A673 (cell line): ENCODE results near the gene BEAN1. TPM values are rescaled to one million over a fixed set of nuclear protein-coding genes. Genes with fewer than 3 reads are reported as not detected.

ENCODE experiments used
- BruUV-seq: library from RNA; stranded (reverse); fragments of 400-500 nt; replicated peaks from 2 replicates; lab custom pipeline; 2021; lab: Mats Ljungman, UMichigan
- CTCF ChIA-PET: fragments of 300-600 bp; sonication (Branson Sonifier 250); formaldehyde crosslinking; loops from one replicate; lab custom pipeline; 2022; ENCODE audit warnings: antibody characterized with exemption; lab: Charles Lee
- POLR2A ChIA-PET: fragments of 300-600 bp; sonication (Branson Sonifier 250); formaldehyde crosslinking; loops from one replicate; lab custom pipeline; 2022; ENCODE audit warnings: antibody characterized with exemption; ENCODE audit not compliant: low non-redundant PET; lab: Charles Lee
- DNase-seq: peaks from one replicate; pipeline ENCODE4 v3.0.0-alpha.2; 2015; ENCODE audit warnings: low spot score
- H3K27ac ChIP-seq: fragments of 200-600 bp; sonication (generic); 2 replicates; pipeline ENCODE4 v1.5.1; 2016; ENCODE audit warnings: mixed run types, low read depth, mild to moderate bottlenecking, mixed read lengths, antibody characterized with exemption, low read length; ENCODE audit not compliant: poor library complexity, severe bottlenecking
- H3K27me3 ChIP-seq: fragments of 200-600 bp; sonication (generic); replicated peaks from 2 replicates; pipeline ENCODE4 v1.6.1; 2017; ENCODE audit warnings: mixed run types, low read depth, mild to moderate bottlenecking, mixed read lengths, antibody characterized with exemption, low read length; ENCODE audit not compliant: insufficient read depth, poor library complexity
- H3K36me3 ChIP-seq: fragments of 200-600 bp; sonication (generic); 2 replicates; pipeline ENCODE4 v1.6.1; 2016; ENCODE audit warnings: mixed run types, mild to moderate bottlenecking, mixed read lengths, antibody characterized with exemption, low read length; ENCODE audit not compliant: insufficient read depth, poor library complexity, severe bottlenecking
- H3K4me1 ChIP-seq: fragments of 200-600 bp; sonication (generic); 2 replicates; pipeline ENCODE4 v1.6.1; 2017; ENCODE audit warnings: mixed run types, mild to moderate bottlenecking, mixed read lengths, antibody characterized with exemption, low read length; ENCODE audit not compliant: insufficient read depth, poor library complexity, severe bottlenecking
- H3K4me3 ChIP-seq: fragments of 200-600 bp; sonication (generic); 2 replicates; pipeline ENCODE4 v1.5.1; 2016; ENCODE audit warnings: low read depth, mixed run types, mild to moderate bottlenecking, mixed read lengths, low read length; ENCODE audit not compliant: poor library complexity, severe bottlenecking
- H3K9me3 ChIP-seq: fragments of 200-600 bp; sonication (generic); 2 replicates; pipeline ENCODE4 v1.6.1; 2016; ENCODE audit warnings: mixed run types, low read depth, mild to moderate bottlenecking, mixed read lengths, antibody characterized with exemption, low read length; ENCODE audit not compliant: poor library complexity, severe bottlenecking
- CTCF ChIP-seq: fragments of 300-800, 200-600 bp; sonication (generic); conservative IDR thresholded peaks from 2 replicates; pipeline ENCODE4 v1.5.1; 2017; ENCODE audit warnings: low read depth, mild to moderate bottlenecking, antibody characterized with exemption, low read length, moderate library complexity, mixed read lengths
- EZH2 ChIP-seq: fragments of 200-600 bp; sonication (generic); IDR thresholded peaks from 2 replicates; pipeline ENCODE4 v1.6.1; 2017; ENCODE audit warnings: borderline replicate concordance, low read depth, mild to moderate bottlenecking, mixed read lengths, antibody characterized with exemption, low read length; ENCODE audit not compliant: poor library complexity, severe bottlenecking
- intact Hi-C: fragments of 100-400 bp; cut with micrococcal nuclease; formaldehyde crosslinking; loops from one replicate; pipeline ENCODE4 v1.10.0; 2022; ENCODE audit not compliant: unreplicated experiment
- total RNA-seq: library from RNA; stranded (reverse); gene quantifications from 2 replicates; pipeline ENCODE4 v1.2.3, GENCODE V29; 2021

The BEAN1 gene
- total RNA-seq, 1 experiment from 2014 or later = not detected

- no TSS peak for BruUV-seq
- no peak for DNase-seq
- Histone ChIP-seq H3K4me3 (no peak overlapping the region), H3K27ac (no peak overlapping the region), H3K9me3 (no peaks in the 10 kb centered on the region), H3K36me3 (no peaks in the 10 kb centered on the region), H3K27me3 (peaks cover 22% of the 10 kb centered on the region), H3K4me1 (no peaks in the 10 kb centered on the region)
- intact Hi-C loops = no loop called here
- ChIA-PET CTCF (interaction anchor here (0.7 kb wide), 1 partner anchor 77 kb away, joined by 3 read pairs; no protein-coding TSS in a partner anchor), POLR2A (no interaction called here)
- TF ChIP-seq EZH2 (no peak), CTCF (no peak)
These were observed 8.8 kb downstream of the BEAN1 start for GRCh38 chr16:66435896-66436295.

DNA sequence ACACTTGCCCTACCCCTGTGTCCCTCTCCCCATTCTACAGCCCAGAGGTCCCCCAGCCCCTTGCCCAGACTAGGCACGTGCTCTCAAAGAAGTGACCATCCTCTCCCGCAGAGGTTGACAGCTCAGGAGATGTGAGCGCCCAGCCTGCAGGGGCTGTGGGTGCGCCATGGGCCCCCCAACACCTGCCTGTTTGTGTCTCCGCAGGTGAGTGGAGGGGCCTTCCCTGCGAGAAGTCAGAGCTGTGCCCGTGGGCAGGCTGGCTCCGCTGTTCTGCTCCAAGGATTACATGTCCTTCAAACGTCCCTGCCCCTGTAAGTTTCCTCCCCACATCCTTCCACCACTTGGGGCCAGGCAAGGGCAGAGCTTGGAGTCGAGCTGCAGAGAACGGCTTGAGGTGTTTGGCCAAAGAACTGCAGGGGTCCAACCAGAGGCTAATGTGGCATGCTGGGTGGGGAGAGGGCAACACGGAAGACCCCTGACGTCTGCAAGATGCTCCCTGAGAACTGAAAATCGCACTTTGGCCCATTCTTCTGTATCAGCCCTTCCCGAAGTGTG is 10.4 kb downstream of the BEAN1 start:
- Histone ChIP-seq H3K27me3 (peaks cover 6% of the 10 kb centered on the region), H3K4me1 (no peaks in the 10 kb centered on the region), H3K27ac (no peak overlapping the region), H3K36me3 (no peaks in the 10 kb centered on the region), H3K9me3 (no peaks in the 10 kb centered on the region), H3K4me3 (no peak overlapping the region)
- no peak for DNase-seq
- BruUV-seq = no TSS peak
- TF ChIP-seq EZH2 (no peak), CTCF (no peak)
- POLR2A ChIA-PET = no interaction called here
- CTCF ChIA-PET = no interaction called here
- intact Hi-C loops = no loop called here

- TF ChIP-seq EZH2 (no peak), CTCF (no peak)
- Histone ChIP-seq H3K4me1 (no peaks in the 10 kb centered on the region), H3K4me3 (no peak overlapping the region), H3K36me3 (no peaks in the 10 kb centered on the region), H3K27ac (no peak overlapping the region), H3K9me3 (no peaks in the 10 kb centered on the region), H3K27me3 (peaks cover 3% of the 10 kb centered on the region)
- ChIA-PET POLR2A (no interaction called here), CTCF (no interaction called here)
- intact Hi-C loops = no loop called here
- no peak for DNase-seq
- BruUV-seq = no TSS peak
These were observed 11.4 kb downstream of the BEAN1 start for GRCh38 chr16:66438536-66438935.
